Activated naive CD8-positive, alpha-beta T cell treated with anti-CD3 and anti-CD28 coated beads for 36 hours (primary cell): ENCODE results near the gene C2. TPM values are rescaled to one million over a fixed set of nuclear protein-coding genes. Genes with fewer than 3 reads are reported as not detected.
A peak's percentile ranks its signal among the peaks of the same experiment; 100 is the strongest.
"Not testable (repeated sequence)": the region's sequence is repeated elsewhere in the genome, so short reads cannot be mapped to it uniquely, and the experiment has no call there.

ENCODE experiments used
- DNase-seq: peaks from one replicate; pipeline ENCODE4 v3.0.0; 2021
- H3K27ac Mint-ChIP-seq: one replicate; pipeline ENCODE4 v1.8.0; 2022; ENCODE audit warnings: mild to moderate bottlenecking, moderate library complexity, mixed read lengths
- H3K27me3 Mint-ChIP-seq: one replicate; pipeline ENCODE4 v1.8.0; 2022; ENCODE audit warnings: mild to moderate bottlenecking, mixed read lengths
- H3K36me3 Mint-ChIP-seq: one replicate; pipeline ENCODE4 v1.8.0; 2021; ENCODE audit warnings: mild to moderate bottlenecking, mixed read lengths
- H3K4me1 Mint-ChIP-seq: one replicate; pipeline ENCODE4 v1.8.0; 2021; ENCODE audit warnings: mixed read lengths
- H3K4me3 Mint-ChIP-seq: one replicate; pipeline ENCODE4 v1.8.0; 2022; ENCODE audit warnings: mild to moderate bottlenecking, moderate library complexity, mixed read lengths
- H3K9me3 Mint-ChIP-seq: one replicate; pipeline ENCODE4 v1.8.0; 2022; ENCODE audit warnings: mixed read lengths
- total RNA-seq, 2 experiments: library from RNA; stranded (reverse); gene quantifications; one replicate each; pipeline ENCODE4 v1.2.3, GENCODE V29; 2021

C2 gene
- total RNA-seq, 2 experiments from 2014 or later: 0.42 to 1.6 TPM

DNA sequence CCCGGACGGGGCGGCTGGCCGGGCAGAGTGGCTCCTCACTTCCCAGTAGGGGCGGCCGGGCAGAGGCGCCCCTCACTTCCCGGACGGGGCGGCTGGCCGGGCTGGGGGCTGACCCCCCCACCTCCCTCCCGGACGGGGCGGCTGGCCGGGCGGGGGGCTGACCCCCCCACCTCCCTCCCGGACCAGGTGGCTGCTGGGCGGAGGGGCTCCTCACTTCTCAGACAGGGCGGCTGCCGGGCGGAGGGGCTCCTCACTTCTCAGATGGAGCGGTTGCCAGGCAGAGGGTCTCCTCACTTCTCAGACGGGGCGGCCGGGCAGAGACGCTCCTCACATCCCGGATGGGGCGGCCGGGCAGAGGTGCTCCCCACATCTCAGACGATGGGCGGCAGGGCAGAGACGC is 4.6 kb downstream of the C2 start:
- not testable (repeated sequence) for H3K4me3 Mint-ChIP-seq, H3K27ac Mint-ChIP-seq, H3K36me3 Mint-ChIP-seq, DNase-seq, H3K27me3 Mint-ChIP-seq, H3K4me1 Mint-ChIP-seq, H3K9me3 Mint-ChIP-seq

DNA sequence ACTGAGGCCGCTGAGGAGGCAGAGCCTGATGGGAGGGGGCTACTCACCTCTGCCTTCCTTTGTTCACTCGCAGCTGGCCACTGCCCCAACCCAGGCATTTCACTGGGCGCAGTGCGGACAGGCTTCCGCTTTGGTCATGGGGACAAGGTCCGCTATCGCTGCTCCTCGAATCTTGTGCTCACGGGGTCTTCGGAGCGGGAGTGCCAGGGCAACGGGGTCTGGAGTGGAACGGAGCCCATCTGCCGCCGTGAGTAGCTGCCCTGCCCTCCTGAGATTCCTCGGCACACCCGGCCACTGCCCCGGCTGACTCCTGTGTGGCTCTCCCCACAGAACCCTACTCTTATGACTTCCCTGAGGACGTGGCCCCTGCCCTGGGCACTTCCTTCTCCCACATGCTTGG is 6.0 kb downstream of the C2 start:
- Mint-ChIP-seq H3K27ac (no peak overlapping the region), H3K4me3 (no peak overlapping the region), H3K27me3 (no peaks in the 10 kb centered on the region), H3K4me1 (no peaks in the 10 kb centered on the region), H3K36me3 (no peaks in the 10 kb centered on the region), H3K9me3 (no peaks in the 10 kb centered on the region)
- no peak for DNase-seq

DNA sequence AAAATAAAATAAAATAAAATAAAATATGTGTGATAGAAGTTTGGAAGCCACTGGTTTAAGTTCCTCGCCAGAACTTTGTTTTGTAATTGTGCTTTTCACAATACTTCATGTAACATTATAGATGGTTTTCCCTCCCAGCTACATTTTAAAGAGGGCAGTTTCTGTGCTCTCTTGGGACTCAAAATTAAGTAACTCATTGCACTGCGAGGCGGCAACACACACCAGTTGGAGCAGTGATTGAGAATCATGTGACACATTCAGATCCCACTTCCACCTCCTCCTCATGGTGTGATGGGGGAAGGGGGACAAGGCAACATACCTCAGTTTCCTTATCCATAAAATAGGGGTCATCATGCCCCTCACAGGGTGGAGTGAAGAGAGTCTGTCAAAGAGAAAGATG is 7.5 kb downstream of the C2 start:
- H3K27ac Mint-ChIP-seq: no peak overlapping the region
- no peaks in the 10 kb centered on the region for H3K9me3 Mint-ChIP-seq
- H3K27me3 Mint-ChIP-seq: no peaks in the 10 kb centered on the region
- no peaks in the 10 kb centered on the region for H3K36me3 Mint-ChIP-seq
- H3K4me1 Mint-ChIP-seq: no peaks in the 10 kb centered on the region
- DNase-seq: no peak
- H3K4me3 Mint-ChIP-seq: no peak overlapping the region

DNA sequence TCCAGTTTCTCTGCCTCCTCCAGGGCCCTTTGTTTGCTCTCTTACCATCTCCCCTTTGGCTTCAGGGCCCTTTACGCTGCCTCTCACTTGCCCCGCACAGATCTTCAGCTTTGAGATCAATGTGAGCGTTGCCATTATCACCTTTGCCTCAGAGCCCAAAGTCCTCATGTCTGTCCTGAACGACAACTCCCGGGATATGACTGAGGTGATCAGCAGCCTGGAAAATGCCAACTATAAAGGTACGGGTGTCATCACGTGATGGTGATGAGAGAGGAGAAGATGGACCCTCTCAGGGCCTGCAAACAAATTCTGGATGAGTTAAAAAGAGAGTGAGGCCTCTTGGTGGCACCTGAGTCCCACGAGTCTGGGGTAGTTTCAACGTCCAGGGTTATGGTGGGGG is 8.3 kb downstream of the C2 start:
- no peaks in the 10 kb centered on the region for H3K27me3 Mint-ChIP-seq
- no peak overlapping the region for H3K4me3 Mint-ChIP-seq
- H3K9me3 Mint-ChIP-seq: no peaks in the 10 kb centered on the region
- DNase-seq: no peak
- no peak overlapping the region for H3K27ac Mint-ChIP-seq
- H3K4me1 Mint-ChIP-seq: peaks cover 5% of the 10 kb centered on the region
- no peaks in the 10 kb centered on the region for H3K36me3 Mint-ChIP-seq

DNA sequence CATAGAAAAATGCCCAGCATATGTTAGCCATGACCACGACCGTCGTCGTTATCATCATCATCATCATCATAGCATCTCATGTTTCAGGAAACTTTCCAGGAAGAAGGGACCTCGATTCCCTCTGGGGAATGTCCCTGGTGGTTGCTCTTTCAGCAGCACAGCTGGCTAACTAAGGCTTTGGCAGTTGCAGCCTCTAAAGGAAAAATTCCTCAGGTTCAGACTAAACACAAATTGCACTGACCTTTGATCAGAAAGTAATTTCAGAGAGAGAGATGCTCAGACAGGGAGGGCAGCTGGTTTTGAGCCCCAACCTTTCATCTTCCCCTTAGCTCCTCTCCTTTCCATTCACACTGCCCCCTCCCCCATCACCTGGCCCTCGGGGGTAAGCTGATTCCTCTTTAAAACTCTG is 12.7 kb downstream of the C2 start:
- no peak overlapping the region for H3K4me3 Mint-ChIP-seq
- H3K27me3 Mint-ChIP-seq: peaks cover 4% of the 10 kb centered on the region
- H3K27ac Mint-ChIP-seq: no peak overlapping the region
- no peak for DNase-seq
- H3K9me3 Mint-ChIP-seq: no peaks in the 10 kb centered on the region
- H3K4me1 Mint-ChIP-seq: peaks cover 7% of the 10 kb centered on the region
- H3K36me3 Mint-ChIP-seq: no peaks in the 10 kb centered on the region

DNA sequence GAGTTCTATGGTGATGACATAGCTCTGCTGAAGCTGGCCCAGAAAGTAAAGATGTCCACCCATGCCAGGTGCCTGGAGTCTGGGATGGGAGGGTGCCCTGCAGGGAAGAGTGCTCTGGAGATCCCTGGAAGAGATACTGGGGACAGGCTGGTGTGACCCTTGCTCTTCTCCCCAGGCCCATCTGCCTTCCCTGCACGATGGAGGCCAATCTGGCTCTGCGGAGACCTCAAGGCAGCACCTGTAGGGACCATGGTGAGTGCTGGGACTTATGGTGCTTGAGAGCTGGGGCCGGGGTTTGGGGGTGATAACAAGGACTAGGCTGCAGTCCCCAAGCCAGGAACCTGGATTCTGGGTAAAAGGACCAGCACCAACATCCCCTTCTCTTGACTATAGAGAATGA is 16.2 kb downstream of the C2 start:
- H3K4me1 Mint-ChIP-seq: peaks cover 14% of the 10 kb centered on the region
- no peaks in the 10 kb centered on the region for H3K36me3 Mint-ChIP-seq
- no peak overlapping the region for H3K27ac Mint-ChIP-seq
- DNase-seq: no peak
- H3K4me3 Mint-ChIP-seq: no peak overlapping the region
- no peaks in the 10 kb centered on the region for H3K9me3 Mint-ChIP-seq
- H3K27me3 Mint-ChIP-seq: peaks cover 8% of the 10 kb centered on the region

DNA sequence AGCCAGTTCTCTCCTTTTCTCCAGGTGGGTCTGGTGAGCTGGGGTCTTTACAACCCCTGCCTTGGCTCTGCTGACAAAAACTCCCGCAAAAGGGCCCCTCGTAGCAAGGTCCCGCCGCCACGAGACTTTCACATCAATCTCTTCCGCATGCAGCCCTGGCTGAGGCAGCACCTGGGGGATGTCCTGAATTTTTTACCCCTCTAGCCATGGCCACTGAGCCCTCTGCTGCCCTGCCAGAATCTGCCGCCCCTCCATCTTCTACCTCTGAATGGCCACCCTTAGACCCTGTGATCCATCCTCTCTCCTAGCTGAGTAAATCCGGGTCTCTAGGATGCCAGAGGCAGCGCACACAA is 17.6 kb downstream of the C2 start:
- DNase-seq: no peak
- H3K4me3 Mint-ChIP-seq: no peak overlapping the region
- no peaks in the 10 kb centered on the region for H3K36me3 Mint-ChIP-seq
- H3K4me1 Mint-ChIP-seq: peaks cover 14% of the 10 kb centered on the region
- H3K27me3 Mint-ChIP-seq: peaks cover 8% of the 10 kb centered on the region
- H3K9me3 Mint-ChIP-seq: no peaks in the 10 kb centered on the region
- H3K27ac Mint-ChIP-seq: no peak overlapping the region

DNA sequence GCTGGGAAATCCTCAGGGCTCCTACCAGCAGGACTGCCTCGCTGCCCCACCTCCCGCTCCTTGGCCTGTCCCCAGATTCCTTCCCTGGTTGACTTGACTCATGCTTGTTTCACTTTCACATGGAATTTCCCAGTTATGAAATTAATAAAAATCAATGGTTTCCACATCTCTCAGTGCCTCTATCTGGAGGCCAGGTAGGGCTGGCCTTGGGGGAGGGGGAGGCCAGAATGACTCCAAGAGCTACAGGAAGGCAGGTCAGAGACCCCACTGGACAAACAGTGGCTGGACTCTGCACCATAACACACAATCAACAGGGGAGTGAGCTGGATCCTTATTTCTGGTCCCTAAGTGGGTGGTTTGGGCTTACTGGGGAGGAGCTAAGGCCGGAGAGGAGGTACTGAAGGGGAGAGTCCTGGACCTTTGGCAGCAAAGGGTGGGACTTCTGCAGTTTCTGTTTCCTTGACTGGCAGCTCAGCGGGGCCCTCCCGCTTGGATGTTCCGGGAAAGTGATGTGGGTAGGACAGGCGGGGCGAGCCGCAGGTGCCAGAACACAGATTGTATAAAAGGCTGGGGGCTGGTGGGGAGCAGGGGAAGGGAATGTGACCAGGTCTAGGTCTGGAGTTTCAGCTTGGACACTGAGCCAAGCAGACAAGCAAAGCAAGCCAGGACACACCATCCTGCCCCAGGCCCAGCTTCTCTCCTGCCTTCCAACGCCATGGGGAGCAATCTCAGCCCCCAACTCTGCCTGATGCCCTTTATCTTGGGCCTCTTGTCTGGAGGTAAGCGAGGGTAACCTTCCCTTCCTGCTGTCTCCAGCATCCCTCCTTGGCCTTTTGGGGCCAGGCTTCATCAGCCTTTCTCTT is 18.2 kb downstream of the C2 start, which contains the start of gene CFB:
TSS of gene CFB (plus strand) at position 589 of the 863 bp plus-strand sequence. CDS start at position 716, 127 bp downstream.
- no peak within 1 kb of the TSS for H3K27ac Mint-ChIP-seq
- H3K27me3 Mint-ChIP-seq: peaks cover 8% of the 10 kb centered on the region
- H3K36me3 Mint-ChIP-seq: no peaks in the 10 kb centered on the region
- H3K9me3 Mint-ChIP-seq: no peaks in the 10 kb centered on the region
- H3K4me1 Mint-ChIP-seq: peaks cover 9% of the 10 kb centered on the region
- no peak within 1 kb of the TSS for H3K4me3 Mint-ChIP-seq
- DNase-seq: peak; percentile 21

DNA sequence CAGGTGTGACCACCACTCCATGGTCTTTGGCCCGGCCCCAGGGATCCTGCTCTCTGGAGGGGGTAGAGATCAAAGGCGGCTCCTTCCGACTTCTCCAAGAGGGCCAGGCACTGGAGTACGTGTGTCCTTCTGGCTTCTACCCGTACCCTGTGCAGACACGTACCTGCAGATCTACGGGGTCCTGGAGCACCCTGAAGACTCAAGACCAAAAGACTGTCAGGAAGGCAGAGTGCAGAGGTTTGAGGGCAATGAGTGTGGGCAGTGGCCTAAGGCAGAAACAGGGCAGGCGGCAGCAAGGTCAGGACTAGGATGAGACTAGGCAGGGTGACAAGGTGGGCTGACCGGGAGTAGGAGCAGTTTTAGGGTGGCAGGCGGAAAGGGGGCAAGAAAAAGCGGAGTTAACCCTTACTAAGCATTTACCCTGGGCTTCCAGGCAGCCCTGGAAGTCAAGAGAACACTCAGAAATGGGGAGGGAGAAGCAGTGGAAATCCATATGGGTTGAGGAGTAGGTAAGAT is 18.9 kb downstream of the C2 start:
- no peak overlapping the region for H3K4me3 Mint-ChIP-seq
- DNase-seq: no peak
- H3K36me3 Mint-ChIP-seq: no peaks in the 10 kb centered on the region
- H3K27me3 Mint-ChIP-seq: peaks cover 8% of the 10 kb centered on the region
- no peaks in the 10 kb centered on the region for H3K9me3 Mint-ChIP-seq
- no peak overlapping the region for H3K27ac Mint-ChIP-seq
- H3K4me1 Mint-ChIP-seq: peaks cover 9% of the 10 kb centered on the region

DNA sequence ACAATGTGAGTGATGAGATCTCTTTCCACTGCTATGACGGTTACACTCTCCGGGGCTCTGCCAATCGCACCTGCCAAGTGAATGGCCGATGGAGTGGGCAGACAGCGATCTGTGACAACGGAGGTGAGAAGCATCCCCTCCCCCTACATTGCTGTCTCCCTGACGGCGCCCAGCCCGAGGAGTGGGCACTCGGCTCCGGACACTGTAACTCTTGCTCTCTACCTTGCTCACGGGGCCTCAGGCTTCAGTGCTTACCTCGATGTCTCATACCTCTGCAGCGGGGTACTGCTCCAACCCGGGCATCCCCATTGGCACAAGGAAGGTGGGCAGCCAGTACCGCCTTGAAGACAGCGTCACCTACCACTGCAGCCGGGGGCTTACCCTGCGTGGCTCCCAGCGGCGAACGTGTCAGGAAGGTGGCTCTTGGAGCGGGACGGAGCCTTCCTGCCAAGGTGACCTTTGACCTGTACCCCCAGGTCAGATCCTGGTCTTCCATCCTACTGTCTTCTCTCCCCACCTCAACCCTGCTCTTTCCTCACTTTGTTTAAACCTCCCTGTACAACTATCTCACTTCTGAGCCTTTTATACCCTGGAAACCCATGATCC is 19.7 kb downstream of the C2 start:
- no peaks in the 10 kb centered on the region for H3K9me3 Mint-ChIP-seq
- DNase-seq: no peak
- no peaks in the 10 kb centered on the region for H3K36me3 Mint-ChIP-seq
- no peak overlapping the region for H3K4me3 Mint-ChIP-seq
- H3K27me3 Mint-ChIP-seq: peaks cover 8% of the 10 kb centered on the region
- H3K27ac Mint-ChIP-seq: no peak overlapping the region
- peaks cover 9% of the 10 kb centered on the region for H3K4me1 Mint-ChIP-seq

DNA sequence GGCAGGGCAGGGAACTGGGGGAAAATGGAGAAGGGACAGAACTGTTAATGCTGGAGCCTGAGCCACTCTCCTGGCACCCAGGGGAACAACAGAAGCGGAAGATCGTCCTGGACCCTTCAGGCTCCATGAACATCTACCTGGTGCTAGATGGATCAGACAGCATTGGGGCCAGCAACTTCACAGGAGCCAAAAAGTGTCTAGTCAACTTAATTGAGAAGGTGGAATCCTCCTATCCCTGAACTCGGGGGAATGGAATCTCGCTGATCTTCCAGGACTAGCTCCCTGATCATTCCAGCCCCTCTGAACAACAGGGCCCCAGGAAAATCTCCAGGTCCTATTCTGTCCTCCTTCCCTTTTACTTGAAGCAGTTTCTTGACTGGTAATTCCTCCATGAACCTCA is 20.3 kb downstream of the C2 start:
- peaks cover 9% of the 10 kb centered on the region for H3K4me1 Mint-ChIP-seq
- peaks cover 3% of the 10 kb centered on the region for H3K27me3 Mint-ChIP-seq
- no peaks in the 10 kb centered on the region for H3K9me3 Mint-ChIP-seq
- H3K4me3 Mint-ChIP-seq: no peak overlapping the region
- peaks cover 1% of the 10 kb centered on the region for H3K36me3 Mint-ChIP-seq
- H3K27ac Mint-ChIP-seq: no peak overlapping the region
- DNase-seq: no peak

DNA sequence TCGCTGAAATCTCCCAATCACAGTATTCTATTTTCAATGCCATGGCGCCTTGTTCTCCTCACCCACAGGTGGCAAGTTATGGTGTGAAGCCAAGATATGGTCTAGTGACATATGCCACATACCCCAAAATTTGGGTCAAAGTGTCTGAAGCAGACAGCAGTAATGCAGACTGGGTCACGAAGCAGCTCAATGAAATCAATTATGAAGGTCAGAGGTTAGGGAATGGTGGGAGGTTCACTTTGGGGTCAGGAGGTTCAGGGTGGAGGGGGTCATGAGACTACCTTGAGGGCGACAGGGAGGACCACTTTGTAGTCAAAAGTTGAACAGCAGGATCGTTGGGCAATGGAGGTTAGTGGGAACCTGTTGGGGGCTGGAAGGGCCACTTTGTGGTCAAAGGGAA is 20.8 kb downstream of the C2 start:
- no peak overlapping the region for H3K27ac Mint-ChIP-seq
- no peak overlapping the region for H3K4me3 Mint-ChIP-seq
- DNase-seq: no peak
- peaks cover 6% of the 10 kb centered on the region for H3K36me3 Mint-ChIP-seq
- H3K27me3 Mint-ChIP-seq: peaks cover 3% of the 10 kb centered on the region
- H3K4me1 Mint-ChIP-seq: peaks cover 9% of the 10 kb centered on the region
- no peaks in the 10 kb centered on the region for H3K9me3 Mint-ChIP-seq

DNA sequence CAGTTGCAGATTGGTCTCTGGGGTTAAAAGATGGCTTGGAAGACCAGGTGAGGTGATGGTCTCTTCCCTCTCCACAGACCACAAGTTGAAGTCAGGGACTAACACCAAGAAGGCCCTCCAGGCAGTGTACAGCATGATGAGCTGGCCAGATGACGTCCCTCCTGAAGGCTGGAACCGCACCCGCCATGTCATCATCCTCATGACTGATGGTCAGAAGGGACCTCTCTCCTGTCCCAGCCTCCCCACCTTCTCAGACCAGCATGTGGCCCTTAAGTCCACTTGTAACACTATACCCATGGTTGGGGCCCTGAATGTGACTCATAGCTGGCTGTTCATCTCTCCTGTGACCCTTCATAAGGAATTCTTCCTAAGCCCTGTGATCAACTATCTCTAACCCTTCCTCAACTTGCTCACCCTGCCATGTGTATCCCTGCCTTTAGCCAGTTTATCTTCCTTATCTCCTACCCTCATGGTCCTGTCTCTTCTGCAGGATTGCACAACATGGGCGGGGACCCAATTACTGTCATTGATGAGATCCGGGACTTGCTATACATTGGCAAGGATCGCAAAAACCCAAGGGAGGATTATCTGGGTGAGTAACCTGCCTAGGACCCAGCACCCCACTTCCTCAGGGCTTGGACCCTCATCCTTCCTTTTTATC is 21.4 kb downstream of the C2 start:
- no peak overlapping the region for H3K4me3 Mint-ChIP-seq
- no peak overlapping the region for H3K27ac Mint-ChIP-seq
- peaks cover 8% of the 10 kb centered on the region for H3K36me3 Mint-ChIP-seq
- no peak for DNase-seq
- H3K4me1 Mint-ChIP-seq: peaks cover 9% of the 10 kb centered on the region
- H3K9me3 Mint-ChIP-seq: no peaks in the 10 kb centered on the region
- H3K27me3 Mint-ChIP-seq: peaks cover 3% of the 10 kb centered on the region

DNA sequence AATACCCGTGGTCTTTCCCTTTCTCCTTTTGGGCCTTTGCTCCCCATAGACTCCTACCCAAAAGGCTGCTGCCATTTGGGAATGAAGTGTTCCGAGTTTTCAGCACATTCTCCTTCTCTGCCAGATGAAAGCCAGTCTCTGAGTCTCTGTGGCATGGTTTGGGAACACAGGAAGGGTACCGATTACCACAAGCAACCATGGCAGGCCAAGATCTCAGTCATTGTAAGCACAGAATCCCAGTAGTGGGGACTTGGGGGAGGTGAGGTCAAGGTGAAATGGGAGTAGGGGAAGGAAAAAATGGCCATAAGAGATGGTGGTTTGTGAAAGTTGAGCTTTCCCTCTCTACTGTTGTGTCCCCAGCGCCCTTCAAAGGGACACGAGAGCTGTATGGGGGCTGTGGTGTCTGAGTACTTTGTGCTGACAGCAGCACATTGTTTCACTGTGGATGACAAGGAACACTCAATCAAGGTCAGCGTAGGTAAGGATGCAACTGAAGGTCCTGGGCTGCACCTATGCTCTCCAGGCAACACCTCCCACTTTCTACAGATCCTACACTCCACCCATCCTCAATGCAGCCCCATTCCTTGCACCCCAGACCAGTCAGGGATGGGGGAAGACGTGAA is 22.5 kb downstream of the C2 start:
- DNase-seq: no peak
- Mint-ChIP-seq H3K27ac (no peak overlapping the region), H3K27me3 (peaks cover 3% of the 10 kb centered on the region), H3K36me3 (peaks cover 16% of the 10 kb centered on the region), H3K4me3 (no peak overlapping the region), H3K9me3 (no peaks in the 10 kb centered on the region), H3K4me1 (peaks cover 9% of the 10 kb centered on the region)
